BLaER1 treated with 17β-estradiol and CSF1 and Interleukin-3, amounts not matched to agents 10 nM and 100 nM (cell line): ENCODE results near the gene ISCA2.

Experiments
- H3K27ac ChIP-seq, 11 experiments: shearing (Covaris generic); formaldehyde crosslinking; 2 replicates each; pipeline ENCODE4 v1.8.1; 2022
- H3K27me3 ChIP-seq, 11 experiments: shearing (Covaris generic); formaldehyde crosslinking; 2 replicates each; pipeline ENCODE4 v1.8.1; 2022
- H3K36me3 ChIP-seq, 11 experiments: shearing (Covaris generic); formaldehyde crosslinking; 2 replicates each; pipeline ENCODE4 v1.8.1; 2022
- H3K4me1 ChIP-seq, 10 experiments: shearing (Covaris generic); formaldehyde crosslinking; 2 replicates each; pipeline ENCODE4 v1.8.1; 2022
- H3K4me2 ChIP-seq, 11 experiments: shearing (Covaris generic); formaldehyde crosslinking; 2 replicates each; pipeline ENCODE4 v1.8.1; 2022
- H3K4me3 ChIP-seq, 10 experiments: shearing (Covaris generic); formaldehyde crosslinking; 2 replicates each; pipeline ENCODE4 v1.8.1; 2022
- H3K9ac ChIP-seq, 11 experiments: shearing (Covaris generic); formaldehyde crosslinking; 2 replicates each; pipeline ENCODE4 v1.8.1; 2022
- H3K9me3 ChIP-seq, 11 experiments: shearing (Covaris generic); formaldehyde crosslinking; replicated peaks in 1 of 11; 2 replicates each; pipeline ENCODE4 v1.8.1; 2022
- H4K20me1 ChIP-seq, 11 experiments: shearing (Covaris generic); formaldehyde crosslinking; 2 replicates each; pipeline ENCODE4 v1.8.1; 2022
- Cebpa-rat ChIP-seq, 11 experiments: shearing (Covaris generic); IDR thresholded peaks; 2 replicates each; pipeline ENCODE4 v1.8.1; 2022

The ISCA2 gene

GRCh38 chr14:74476107-74476506, 17.5 kb upstream of the ISCA2 start:
- Histone ChIP-seq H3K9me3 (peaks cover 0 to 5% (median 0%) of the 10 kb centered on the region in 11 experiments; a peak in 1 of 22 replicates), H3K4me1 (peaks cover 0 to 23% (median 6%) of the 10 kb centered on the region in 10 experiments; a peak in 10 of 20 replicates), H3K4me2 (no peak overlapping the region), H3K4me3 (no peak overlapping the region), H4K20me1 (peaks cover 0 to 100% (median 0%) of the 10 kb centered on the region in 11 experiments; a peak in 6 of 22 replicates), H3K9ac (no peak overlapping the region), H3K27ac (no peak overlapping the region), H3K27me3 (no peaks in the 10 kb centered on the region), H3K36me3 (peaks cover 27 to 100% (median 45%) of the 10 kb centered on the region in 11 experiments)
- no peak for TF ChIP-seq Cebpa-rat (IDR thresholded peaks at IDR 0.05)

GRCh38 chr14:74476607-74477006, 17.0 kb upstream of the ISCA2 start:
- Histone ChIP-seq H3K36me3 (peaks cover 32 to 100% (median 49%) of the 10 kb centered on the region in 11 experiments), H3K27ac (no peak overlapping the region), H3K4me1 (peaks cover 0 to 23% (median 6%) of the 10 kb centered on the region in 10 experiments; a peak in 10 of 20 replicates), H3K9me3 (peaks cover 0 to 5% (median 0%) of the 10 kb centered on the region in 11 experiments; a peak in 1 of 22 replicates), H3K4me3 (no peak overlapping the region), H4K20me1 (peaks cover 0 to 100% (median 0%) of the 10 kb centered on the region in 11 experiments; a peak in 6 of 22 replicates), H3K4me2 (no peak overlapping the region), H3K27me3 (no peaks in the 10 kb centered on the region), H3K9ac (no peak overlapping the region)
- TF ChIP-seq Cebpa-rat (IDR thresholded peaks at IDR 0.05) = no peak

GRCh38 chr14:74478996-74479635, 14.4 kb upstream of the ISCA2 start:
- Histone ChIP-seq H3K36me3 (peaks cover 44 to 100% (median 56%) of the 10 kb centered on the region in 11 experiments), H3K9me3 (no peaks in the 10 kb centered on the region), H3K27ac (no peak overlapping the region), H3K4me2 (no peak overlapping the region), H4K20me1 (peaks cover 0 to 100% (median 0%) of the 10 kb centered on the region in 11 experiments; a peak in 6 of 22 replicates), H3K4me1 (peaks cover 0 to 8% (median 0%) of the 10 kb centered on the region in 10 experiments; a peak in 3 of 20 replicates), H3K9ac (no peak overlapping the region), H3K27me3 (no peaks in the 10 kb centered on the region), H3K4me3 (no peak overlapping the region)
- TF ChIP-seq Cebpa-rat (IDR thresholded peaks at IDR 0.05) = no peak

- H3K36me3 ChIP-seq = peaks cover 52 to 100% (median 65%) of the 10 kb centered on the region in 11 experiments
- H3K27ac ChIP-seq = no peak overlapping the region
- no peak for TF ChIP-seq Cebpa-rat (IDR thresholded peaks at IDR 0.05)
- H3K27me3 ChIP-seq = no peaks in the 10 kb centered on the region
- H3K9me3 ChIP-seq = no peaks in the 10 kb centered on the region
- no peak overlapping the region for H3K4me3 ChIP-seq
- peaks cover 0 to 8% (median 0%) of the 10 kb centered on the region in 10 experiments; a peak in 4 of 20 replicates for H3K4me1 ChIP-seq
- H3K4me2 ChIP-seq = no peak overlapping the region
- H4K20me1 ChIP-seq = peaks cover 0 to 100% (median 0%) of the 10 kb centered on the region in 11 experiments; a peak in 6 of 22 replicates
- H3K9ac ChIP-seq = no peak overlapping the region; a peak in 1 of 22 replicates
Observed at GRCh38 chr14:74480046-74480445, 13.5 kb upstream of the ISCA2 start.

GRCh38 chr14:74482571-74482970, 11.0 kb upstream of the ISCA2 start:
- H3K9me3 ChIP-seq = no peaks in the 10 kb centered on the region
- H3K4me3 ChIP-seq = no peak overlapping the region
- peaks cover 61 to 100% (median 69%) of the 10 kb centered on the region in 11 experiments for H3K36me3 ChIP-seq
- H3K27me3 ChIP-seq = no peaks in the 10 kb centered on the region
- no peak overlapping the region for H3K4me2 ChIP-seq
- H3K9ac ChIP-seq = no peak overlapping the region
- peaks cover 0 to 27% (median 8%) of the 10 kb centered on the region in 10 experiments; a peak in 13 of 20 replicates for H3K4me1 ChIP-seq
- H3K27ac ChIP-seq = no peak overlapping the region
- TF ChIP-seq Cebpa-rat (IDR thresholded peaks at IDR 0.05) = no peak
- H4K20me1 ChIP-seq = peaks cover 0 to 100% (median 0%) of the 10 kb centered on the region in 11 experiments; a peak in 10 of 22 replicates

GRCh38 chr14:74483321-74483720, 10.2 kb upstream of the ISCA2 start:
- Histone ChIP-seq H4K20me1 (peaks cover 0 to 100% (median 0%) of the 10 kb centered on the region in 11 experiments; a peak in 10 of 22 replicates), H3K4me1 (peaks cover 0 to 35% (median 11%) of the 10 kb centered on the region in 10 experiments; a peak in 13 of 20 replicates), H3K9ac (no peak overlapping the region), H3K4me2 (no peak overlapping the region), H3K9me3 (no peaks in the 10 kb centered on the region), H3K27ac (no peak overlapping the region), H3K4me3 (no peak overlapping the region), H3K36me3 (peaks cover 58 to 100% (median 67%) of the 10 kb centered on the region in 11 experiments), H3K27me3 (no peaks in the 10 kb centered on the region)
- TF ChIP-seq Cebpa-rat (IDR thresholded peaks at IDR 0.05) = no peak

GRCh38 chr14:74486164-74486563, 7.4 kb upstream of the ISCA2 start:
- H4K20me1 ChIP-seq = peaks cover 0 to 100% (median 0%) of the 10 kb centered on the region in 11 experiments; a peak in 11 of 22 replicates
- H3K4me1 ChIP-seq = peaks cover 8 to 63% (median 28%) of the 10 kb centered on the region in 10 experiments; a peak in 18 of 20 replicates
- no peak overlapping the region for H3K4me3 ChIP-seq
- TF ChIP-seq Cebpa-rat (IDR thresholded peaks at IDR 0.05) = no peak
- H3K9me3 ChIP-seq = no peaks in the 10 kb centered on the region
- no peak overlapping the region for H3K27ac ChIP-seq
- H3K4me2 ChIP-seq = peak overlapping the region in 3 of 11 experiments; percentile 6 to 88 (median 38); a peak in 4 of 22 replicates
- H3K9ac ChIP-seq = no peak overlapping the region
- H3K36me3 ChIP-seq = peaks cover 40 to 90% (median 48%) of the 10 kb centered on the region in 11 experiments
- no peaks in the 10 kb centered on the region for H3K27me3 ChIP-seq

- Histone ChIP-seq H3K36me3 (peaks cover 20 to 66% (median 26%) of the 10 kb centered on the region in 11 experiments), H3K4me3 (no peak overlapping the region), H3K4me1 (peaks cover 23 to 70% (median 42%) of the 10 kb centered on the region in 10 experiments), H3K9ac (0 out of 22 replicates have a peak overlapping the region, but pooled peaks of 1 of the 11 experiments have one; percentile 7), H4K20me1 (peaks cover 0 to 87% (median 4%) of the 10 kb centered on the region in 11 experiments; a peak in 13 of 22 replicates), H3K4me2 (peak overlapping the region in 5 of 11 experiments; percentile 11 to 97 (median 87); a peak in 9 of 22 replicates), H3K9me3 (no peaks in the 10 kb centered on the region), H3K27ac (peak overlapping the region in 3 of 11 experiments; percentile 1 to 21 (median 5); a peak in 3 of 22 replicates), H3K27me3 (peaks cover 0 to 4% (median 0%) of the 10 kb centered on the region in 11 experiments; a peak in 6 of 22 replicates)
- no peak for TF ChIP-seq Cebpa-rat (IDR thresholded peaks at IDR 0.05)
Observed at GRCh38 chr14:74488786-74489397, 4.7 kb upstream of the ISCA2 start.
